K562 (cell line): Measurements from ENCODE around the gene NRARP. TPM values are rescaled to one million over a fixed set of nuclear protein-coding genes. Genes with fewer than 3 reads are reported as not detected.

ENCODE experiments used
- ATF4 ChIP-seq: fragments of 450-650 bp; formaldehyde crosslinking; IDR thresholded peaks from 2 replicates; pipeline ENCODE4 v1.4.0; 2022; ENCODE audit warnings: mild to moderate bottlenecking, moderate library complexity
- BDP1 ChIP-seq: IDR thresholded peaks from 3 replicates; pipeline ENCODE4 v1.6.1; 2011; ENCODE audit not compliant: insufficient read length, insufficient read depth
- ELF4 ChIP-seq: fragments of 450-650 bp; formaldehyde crosslinking; IDR thresholded peaks from 2 replicates; pipeline ENCODE4 v1.4.0; 2022; ENCODE audit warnings: missing genetic modification characterization
- JUNB ChIP-seq: fragments of 450-650 bp; formaldehyde crosslinking; conservative IDR thresholded peaks from 2 replicates; pipeline ENCODE4 v1.4.0; 2020; ENCODE audit warnings: mild to moderate bottlenecking
- KDM2B ChIP-seq: fragments of 250-450 bp; sonication (Bioruptor Pico); IDR thresholded peaks from 2 replicates; pipeline ENCODE4 v1.8.0; 2021; ENCODE audit warnings: mild to moderate bottlenecking, moderate library complexity
- MTA3 ChIP-seq: fragments of 450-650 bp; formaldehyde crosslinking; IDR thresholded peaks from 2 replicates; pipeline ENCODE4 v1.6.1; 2017; ENCODE audit warnings: mild to moderate bottlenecking, borderline replicate concordance
- PHF20 ChIP-seq: fragments of 450-650 bp; IDR thresholded peaks from 2 replicates; pipeline ENCODE4 v1.6.1; 2018; ENCODE audit not compliant: partially characterized antibody
- POLR2B ChIP-seq: fragments of 450-650 bp; IDR thresholded peaks from 2 replicates; pipeline ENCODE4 v1.6.1; 2018; ENCODE audit warnings: low read depth; ENCODE audit not compliant: partially characterized antibody
- RBM14 ChIP-seq: fragments of 200-400 bp; formaldehyde crosslinking; IDR thresholded peaks from 2 replicates; pipeline ENCODE4 v1.6.1; 2018; ENCODE audit warnings: low read depth, mild to moderate bottlenecking, low read length, moderate library complexity, borderline replicate concordance; ENCODE audit not compliant: insufficient read depth
- RBM39 ChIP-seq: fragments of 200-400 bp; formaldehyde crosslinking; optimal IDR thresholded peaks from 2 replicates; pipeline ENCODE3; 2018; ENCODE audit warnings: low read depth, low read length
- SNRNP70 ChIP-seq: fragments of 200-400 bp; formaldehyde crosslinking; optimal IDR thresholded peaks from 2 replicates; pipeline ENCODE3; 2017; ENCODE audit warnings: low read depth, low read length
- STAT5B ChIP-seq: fragments of 250-450 bp; sonication (Bioruptor Pico); IDR thresholded peaks from 2 replicates; pipeline ENCODE4 v1.8.0; 2021; ENCODE audit warnings: mild to moderate bottlenecking, inconsistent platforms
- TRIM24 ChIP-seq, 2 experiments: fragments of 450-650 bp; IDR thresholded peaks; 2 replicates each; pipeline ENCODE4 v1.6.1; 2016
- ZNF140 ChIP-seq: fragments of 250-450 bp; sonication (Bioruptor Pico); IDR thresholded peaks from 2 replicates; pipeline ENCODE4 v1.8.0; 2021; ENCODE audit warnings: moderate library complexity, mild to moderate bottlenecking, inconsistent platforms
- ZNF408 ChIP-seq: fragments of 250-450 bp; sonication (Bioruptor Pico); IDR thresholded peaks from 2 replicates; pipeline ENCODE4 v1.4.0; 2020; ENCODE audit warnings: low read depth, mild to moderate bottlenecking, moderate library complexity
- ZNF764 ChIP-seq: fragments of 250-450 bp; sonication (Bioruptor Pico); IDR thresholded peaks from 2 replicates; pipeline ENCODE4 v1.4.0; 2020; ENCODE audit warnings: low read depth, mild to moderate bottlenecking, moderate library complexity
- polyA plus RNA-seq, 8 experiments: library from polyadenylated mRNA; depleted of rRNA in 4 of 8; stranded (reverse) in 5 of 8; unstranded in 3 of 8; fragments of >200 nt; fragmentation: Nextera tagmentation in 2 of 8; fragmentation: Illumina TruSeq in 1 of 8; extraction: Ambion mirVana in 2 of 8; extraction: Trizol in 1 of 8; gene quantifications; 2 replicates each; pipeline versions ENCODE4 v1.2.1 to v1.2.3, GENCODE V29; 2011 to 2014; ENCODE audit warnings: inconsistent platforms in 1 of 8, missing spikeins in 1 of 8
- total RNA-seq, 7 experiments: library from RNA; depleted of rRNA in 6 of 7; stranded (reverse); fragments of >200 nt in 6 of 7; fragmentation: Illumina TruSeq in 2 of 7; extraction: Trizol in 2 of 7; gene quantifications; 2 replicates each; pipeline versions ENCODE4 v1.2.1 to v1.2.3, GENCODE V29; 2011 to 2021; ENCODE audit warnings: low replicate concordance in 1 of 7
- TF ChIP-seq, protein P1 (sequence below): fragments of 450-650 bp; IDR thresholded peaks from 2 replicates; pipeline ENCODE4 v1.6.1; 2016; ENCODE audit warnings: low read depth
- TF ChIP-seq, protein P2 (sequence below), 3 experiments: IDR thresholded peaks in 2 of 3; conservative IDR thresholded peaks in 1 of 3; 2 replicates each; pipeline ENCODE4 v1.5.1; 2011 to 2012; ENCODE audit warnings: low read length in 3 of 3, mild to moderate bottlenecking in 3 of 3, control low read depth in 2 of 3, improper control_type of control experiment in 1 of 3, inconsistent platforms in 1 of 3, low read depth in 1 of 3, mixed read lengths in 1 of 3, moderate library complexity in 1 of 3; ENCODE audit not compliant: insufficient read depth in 2 of 3

NRARP gene
- total and polyA plus RNA-seq, 9 of the 15 experiments (the other 6 are each of a cell fraction or from before 2014, with no cell fraction given), result 2.0 to 24.5 (median 7.2) TPM; not detected in 2

DNA sequence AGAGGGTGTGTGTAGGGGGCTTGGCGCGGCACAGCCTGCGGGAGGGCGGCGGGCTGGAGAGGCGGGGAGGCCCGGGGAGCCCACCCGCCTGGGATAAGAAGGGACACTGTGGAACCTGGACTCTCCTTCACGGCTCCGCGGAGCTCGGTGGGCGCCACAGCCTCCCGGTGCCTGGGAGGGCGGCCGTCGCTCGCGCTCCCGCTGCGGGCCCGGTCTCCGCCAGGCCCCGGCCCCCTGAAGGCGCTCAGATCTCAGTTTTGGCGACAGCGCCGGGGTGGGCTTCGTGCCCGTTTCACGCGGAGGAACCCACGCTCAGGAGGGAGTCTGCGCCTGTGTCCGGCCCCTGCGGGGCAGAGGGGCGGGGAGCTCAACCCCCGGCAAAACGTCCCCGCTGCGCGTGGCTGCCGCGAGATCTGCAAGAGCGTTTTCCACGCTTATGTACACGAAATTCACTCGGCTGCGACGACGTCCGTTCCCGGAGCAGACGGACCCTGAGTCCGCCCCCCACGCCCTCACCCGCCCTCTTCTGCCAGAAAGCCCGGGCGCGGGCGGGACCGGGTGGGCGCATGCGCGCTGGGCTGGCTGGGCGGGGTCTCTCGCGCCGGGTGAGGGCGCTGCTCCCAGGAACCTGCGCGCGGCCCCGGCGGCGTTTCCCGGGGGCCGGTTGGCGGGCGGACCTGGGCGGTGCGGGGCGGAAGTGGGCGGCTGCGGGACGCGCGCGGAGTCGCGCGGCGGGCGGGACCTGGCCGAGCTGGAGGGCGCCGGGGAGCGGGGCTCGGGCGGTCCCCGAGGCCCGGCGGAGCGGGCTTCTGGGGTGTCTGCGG lies 47.2 kb downstream of the NRARP start, which contains the start of gene NELFB (continued):
- TF ChIP-seq, protein P1, sequence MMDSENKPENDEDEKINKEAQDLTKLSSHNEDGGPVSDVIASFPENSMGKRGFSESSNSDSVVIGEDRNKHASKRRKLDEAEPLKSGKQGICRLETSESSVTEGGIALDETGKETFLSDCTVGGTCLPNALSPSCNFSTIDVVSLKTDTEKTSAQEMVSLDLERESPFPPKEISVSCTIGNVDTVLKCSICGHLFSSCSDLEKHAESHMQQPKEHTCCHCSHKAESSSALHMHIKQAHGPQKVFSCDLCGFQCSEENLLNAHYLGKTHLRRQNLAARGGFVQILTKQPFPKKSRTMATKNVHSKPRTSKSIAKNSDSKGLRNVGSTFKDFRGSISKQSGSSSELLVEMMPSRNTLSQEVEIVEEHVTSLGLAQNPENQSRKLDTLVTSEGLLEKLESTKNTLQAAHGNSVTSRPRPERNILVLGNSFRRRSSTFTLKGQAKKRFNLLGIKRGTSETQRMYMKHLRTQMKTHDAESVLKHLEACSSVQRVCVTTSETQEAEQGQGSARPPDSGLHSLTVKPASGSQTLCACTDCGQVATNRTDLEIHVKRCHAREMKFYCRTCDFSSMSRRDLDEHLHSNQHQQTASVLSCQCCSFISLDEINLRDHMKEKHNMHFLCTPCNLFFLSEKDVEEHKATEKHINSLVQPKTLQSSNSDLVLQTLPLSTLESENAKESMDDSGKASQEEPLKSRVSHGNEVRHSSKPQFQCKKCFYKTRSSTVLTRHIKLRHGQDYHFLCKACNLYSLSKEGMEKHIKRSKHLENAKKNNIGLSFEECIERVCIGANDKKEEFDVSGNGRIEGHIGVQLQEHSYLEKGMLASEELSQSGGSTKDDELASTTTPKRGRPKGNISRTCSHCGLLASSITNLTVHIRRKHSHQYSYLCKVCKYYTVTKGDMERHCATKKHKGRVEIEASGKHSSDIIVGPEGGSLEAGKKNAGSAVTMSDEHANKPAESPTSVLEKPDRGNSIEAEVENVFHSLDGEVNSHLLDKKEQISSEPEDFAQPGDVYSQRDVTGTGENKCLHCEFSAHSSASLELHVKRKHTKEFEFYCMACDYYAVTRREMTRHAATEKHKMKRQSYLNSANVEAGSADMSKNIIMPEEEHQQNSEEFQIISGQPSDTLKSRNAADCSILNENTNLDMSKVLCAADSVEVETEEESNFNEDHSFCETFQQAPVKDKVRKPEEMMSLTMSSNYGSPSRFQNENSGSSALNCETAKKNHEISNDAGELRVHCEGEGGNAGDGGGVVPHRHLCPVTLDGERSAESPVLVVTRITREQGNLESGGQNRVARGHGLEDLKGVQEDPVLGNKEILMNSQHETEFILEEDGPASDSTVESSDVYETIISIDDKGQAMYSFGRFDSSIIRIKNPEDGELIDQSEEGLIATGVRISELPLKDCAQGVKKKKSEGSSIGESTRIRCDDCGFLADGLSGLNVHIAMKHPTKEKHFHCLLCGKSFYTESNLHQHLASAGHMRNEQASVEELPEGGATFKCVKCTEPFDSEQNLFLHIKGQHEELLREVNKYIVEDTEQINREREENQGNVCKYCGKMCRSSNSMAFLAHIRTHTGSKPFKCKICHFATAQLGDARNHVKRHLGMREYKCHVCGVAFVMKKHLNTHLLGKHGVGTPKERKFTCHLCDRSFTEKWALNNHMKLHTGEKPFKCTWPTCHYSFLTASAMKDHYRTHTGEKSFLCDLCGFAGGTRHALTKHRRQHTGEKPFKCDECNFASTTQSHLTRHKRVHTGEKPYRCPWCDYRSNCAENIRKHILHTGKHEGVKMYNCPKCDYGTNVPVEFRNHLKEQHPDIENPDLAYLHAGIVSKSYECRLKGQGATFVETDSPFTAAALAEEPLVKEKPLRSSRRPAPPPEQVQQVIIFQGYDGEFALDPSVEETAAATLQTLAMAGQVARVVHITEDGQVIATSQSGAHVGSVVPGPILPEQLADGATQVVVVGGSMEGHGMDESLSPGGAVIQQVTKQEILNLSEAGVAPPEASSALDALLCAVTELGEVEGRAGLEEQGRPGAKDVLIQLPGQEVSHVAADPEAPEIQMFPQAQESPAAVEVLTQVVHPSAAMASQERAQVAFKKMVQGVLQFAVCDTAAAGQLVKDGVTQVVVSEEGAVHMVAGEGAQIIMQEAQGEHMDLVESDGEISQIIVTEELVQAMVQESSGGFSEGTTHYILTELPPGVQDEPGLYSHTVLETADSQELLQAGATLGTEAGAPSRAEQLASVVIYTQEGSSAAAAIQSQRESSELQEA, result no peak
- TF ChIP-seq ELF4 (CRISPR knock-in tag), result no peak
- TF ChIP-seq, protein P2, sequence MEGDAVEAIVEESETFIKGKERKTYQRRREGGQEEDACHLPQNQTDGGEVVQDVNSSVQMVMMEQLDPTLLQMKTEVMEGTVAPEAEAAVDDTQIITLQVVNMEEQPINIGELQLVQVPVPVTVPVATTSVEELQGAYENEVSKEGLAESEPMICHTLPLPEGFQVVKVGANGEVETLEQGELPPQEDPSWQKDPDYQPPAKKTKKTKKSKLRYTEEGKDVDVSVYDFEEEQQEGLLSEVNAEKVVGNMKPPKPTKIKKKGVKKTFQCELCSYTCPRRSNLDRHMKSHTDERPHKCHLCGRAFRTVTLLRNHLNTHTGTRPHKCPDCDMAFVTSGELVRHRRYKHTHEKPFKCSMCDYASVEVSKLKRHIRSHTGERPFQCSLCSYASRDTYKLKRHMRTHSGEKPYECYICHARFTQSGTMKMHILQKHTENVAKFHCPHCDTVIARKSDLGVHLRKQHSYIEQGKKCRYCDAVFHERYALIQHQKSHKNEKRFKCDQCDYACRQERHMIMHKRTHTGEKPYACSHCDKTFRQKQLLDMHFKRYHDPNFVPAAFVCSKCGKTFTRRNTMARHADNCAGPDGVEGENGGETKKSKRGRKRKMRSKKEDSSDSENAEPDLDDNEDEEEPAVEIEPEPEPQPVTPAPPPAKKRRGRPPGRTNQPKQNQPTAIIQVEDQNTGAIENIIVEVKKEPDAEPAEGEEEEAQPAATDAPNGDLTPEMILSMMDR (IDR thresholded peaks at IDR 0.05 in 2 of 3, conservative IDR thresholded peaks at IDR 0.05 in 1 of 3; ENCODE audit: insufficient read depth in 2 of 3, low read depth in 1 of 3, low read length in 3 of 3), result 0 out of 6 replicates have a peak, but pooled peaks of 1 of the 3 experiments have one; percentile 7
- peak in 1 of 2 experiments; percentile 67; a peak in 1 of 4 replicates for TF ChIP-seq TRIM24 (IDR thresholded peaks at IDR 0.05)
- no peak for TF ChIP-seq RBM14
- no peak for TF ChIP-seq ZNF408 (CRISPR knock-in tag)
- TF ChIP-seq ZNF140, result no peak
- no peak for TF ChIP-seq ZNF764 (CRISPR knock-in tag)
- TF ChIP-seq KDM2B (CRISPR knock-in tag), result no peak
- no peak for TF ChIP-seq ATF4
- peak; percentile 26 for TF ChIP-seq MTA3
- TF ChIP-seq PHF20, result peak; percentile 17
- no peak for TF ChIP-seq BDP1
- no peak for TF ChIP-seq RBM39
- no peak for TF ChIP-seq STAT5B
- TF ChIP-seq POLR2B, result peak; percentile 81
- no peak for TF ChIP-seq SNRNP70
- no peak for TF ChIP-seq JUNB (CRISPR knock-in tag)
